PC-3 (cell line): ENCODE data around the gene FAM53B. TPM values are rescaled to one million over a fixed set of nuclear protein-coding genes. Genes with fewer than 3 reads are reported as not detected.
A peak's percentile ranks its signal among the peaks of the same experiment; 100 is the strongest.
"Not testable (repeated sequence)": the region's sequence is repeated elsewhere in the genome, so short reads cannot be mapped to it uniquely, and the experiment has no call there.

ENCODE experiments used
- ATAC-seq: fragments of 200-7000 bp; cut with Tn5 transposase; 2 replicates; pipeline ENCODE4 v1.9.1; 2020; ENCODE audit warnings: mild to moderate bottlenecking, moderate library complexity
- BruUV-seq: library from RNA; stranded (reverse); fragments of 400-500 nt; replicated peaks from 2 replicates; lab custom pipeline; 2021; lab: Mats Ljungman, UMichigan
- CTCF ChIA-PET: fragments of 300-600 bp; sonication (Branson Sonifier 250); formaldehyde crosslinking; loops from one replicate; lab custom pipeline; 2022; ENCODE audit warnings: antibody characterized with exemption; lab: Charles Lee
- POLR2A ChIA-PET: fragments of 300-600 bp; sonication (Branson Sonifier 250); formaldehyde crosslinking; loops from one replicate; lab custom pipeline; 2022; ENCODE audit warnings: antibody characterized with exemption; ENCODE audit not compliant: unreplicated experiment; lab: Charles Lee
- DNase-seq: peaks from one replicate; pipeline ENCODE4 v3.0.0-alpha.2; 2015
- H2AFZ ChIP-seq: fragments of 300-600 bp; sonication (generic); 2 replicates; pipeline ENCODE4 v1.6.0; 2016; ENCODE audit warnings: antibody characterized with exemption, low read length
- H3F3A ChIP-seq: fragments of 300-600 bp; sonication (generic); one replicate; pipeline ENCODE4 v1.6.0; 2017; ENCODE audit warnings: antibody characterized with exemption, low read length, control low read depth, mild to moderate bottlenecking; ENCODE audit not compliant: unreplicated experiment
- H3K27ac ChIP-seq: fragments of 300-600 bp; sonication (generic); 2 replicates; pipeline ENCODE4 v1.5.1; 2016; ENCODE audit warnings: mild to moderate bottlenecking, low read length
- H3K27me3 ChIP-seq: fragments of 300-600 bp; sonication (generic); 2 replicates; pipeline ENCODE4 v1.6.1; 2016; ENCODE audit warnings: low read length, mixed read lengths
- H3K36me3 ChIP-seq: fragments of 300-600 bp; sonication (generic); 2 replicates; pipeline ENCODE4 v1.6.1; 2016; ENCODE audit warnings: low read depth, mixed run types, low read length, mixed read lengths
- H3K4me1 ChIP-seq: fragments of 300-600 bp; sonication (generic); 2 replicates; pipeline ENCODE4 v1.5.1; 2016; ENCODE audit warnings: low read length; ENCODE audit not compliant: insufficient read depth
- H3K4me2 ChIP-seq: fragments of 300-600 bp; sonication (generic); 2 replicates; pipeline ENCODE4 v1.6.0; 2016; ENCODE audit warnings: low read length
- H3K4me3 ChIP-seq: fragments of 300-600 bp; sonication (generic); 2 replicates; pipeline ENCODE4 v1.5.1; 2016; ENCODE audit warnings: mild to moderate bottlenecking, low read length, mixed read lengths
- H3K79me2 ChIP-seq: fragments of 300-600 bp; sonication (generic); 2 replicates; pipeline ENCODE4 v1.6.1; 2017; ENCODE audit warnings: low read length, mixed read lengths
- H3K9ac ChIP-seq: fragments of 300-600 bp; sonication (generic); 2 replicates; pipeline ENCODE4 v1.6.0; 2016; ENCODE audit warnings: mild to moderate bottlenecking, low read length
- H3K9me2 ChIP-seq: fragments of 300-600 bp; sonication (generic); replicated peaks from 2 replicates; pipeline ENCODE4 v1.6.1; 2016; ENCODE audit warnings: mixed run types, low read length, mixed read lengths
- H3K9me3 ChIP-seq: fragments of 300-600 bp; sonication (generic); 2 replicates; pipeline ENCODE4 v1.6.1; 2016; ENCODE audit warnings: low read length, mixed read lengths
- H4K20me1 ChIP-seq: fragments of 300-600 bp; sonication (generic); 2 replicates; pipeline ENCODE4 v1.6.1; 2016; ENCODE audit warnings: low read length, mixed read lengths
- EZH2 ChIP-seq: fragments of 300-600 bp; sonication (generic); IDR thresholded peaks from one replicate; pipeline ENCODE4 v1.6.1; 2017; ENCODE audit warnings: antibody characterized with exemption, mild to moderate bottlenecking, low read length; ENCODE audit not compliant: unreplicated experiment
- EZH2phosphoT487 ChIP-seq: fragments of 300-600 bp; sonication (generic); IDR thresholded peaks from 2 replicates; pipeline ENCODE4 v1.6.1; 2018; ENCODE audit warnings: mild to moderate bottlenecking, antibody characterized with exemption, low read length, borderline replicate concordance
- intact Hi-C: fragments of 100-400 bp; cut with micrococcal nuclease; formaldehyde crosslinking; loops from 2 replicates; pipeline ENCODE4 v1.9.0; 2023
- total RNA-seq: library from RNA; depleted of rRNA; stranded (reverse); fragments of >200 nt; gene quantifications from 2 replicates; pipeline ENCODE4 v1.2.3, GENCODE V29; 2014
- TF ChIP-seq, protein P1 (sequence below): fragments of 300-600 bp; sonication (generic); conservative IDR thresholded peaks from 2 replicates; pipeline ENCODE4 v1.5.1; 2017; ENCODE audit warnings: antibody characterized with exemption, low read depth, mild to moderate bottlenecking, low read length

The FAM53B gene
- total RNA-seq, 1 experiment from 2014 or later, result 19.4 TPM

DNA sequence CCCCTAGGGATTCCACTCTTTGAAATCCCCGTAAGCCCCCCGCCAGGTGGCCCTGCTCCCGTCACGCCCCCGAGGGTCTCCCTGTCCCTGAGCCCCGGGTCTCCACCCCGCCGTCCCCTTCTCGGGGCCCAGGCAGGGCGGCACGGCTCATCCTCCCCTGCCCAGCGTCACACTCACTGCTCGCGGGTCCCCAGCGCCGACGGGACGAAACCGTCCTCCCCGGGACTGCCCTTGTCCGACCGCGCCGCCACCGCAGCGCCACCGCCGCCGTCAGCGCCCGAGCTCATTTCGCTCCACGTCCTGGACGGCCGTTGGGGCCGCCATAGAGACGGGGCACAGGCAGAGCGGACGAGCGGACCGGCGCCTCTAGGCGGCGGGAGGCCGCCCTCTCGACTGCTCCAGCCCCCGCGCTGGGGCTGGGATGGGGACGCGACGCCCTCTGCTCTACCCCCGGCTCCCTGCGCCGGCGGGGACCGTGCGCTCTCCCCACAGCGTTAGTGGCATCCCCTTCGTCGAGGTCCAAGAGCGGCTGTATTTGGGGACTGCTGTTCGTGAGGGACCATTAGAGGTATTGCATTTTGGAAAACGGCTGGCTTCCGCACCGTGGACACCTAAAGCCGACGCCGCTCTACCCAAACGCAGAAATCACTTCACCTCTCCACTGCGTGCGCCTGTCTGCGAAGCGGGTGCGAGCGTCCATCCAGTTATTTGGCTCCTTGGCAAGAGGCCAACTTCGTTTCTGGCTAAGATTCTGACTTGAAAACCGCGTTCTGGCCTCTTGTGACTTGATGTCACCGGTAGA, 47.6 kb upstream of the FAM53B start, which contains the start of gene EEF1AKMT2:
Gene EEF1AKMT2 (minus strand): TSS at position 341 of the 802 bp plus-strand sequence. CDS start 54 bp downstream, at position 287.
- H4K20me1 ChIP-seq, result no peaks in the 10 kb centered on the region
- H3K36me3 ChIP-seq, result peaks cover 10% of the 10 kb centered on the region; the same call in 1 of the 2 replicates
- H3K27me3 ChIP-seq, result no peaks in the 10 kb centered on the region
- H3K9ac ChIP-seq, result peak within 1 kb of the TSS; percentile 97
- TF ChIP-seq EZH2phosphoT487 (no peak), EZH2 (no peak)
- H3F3A ChIP-seq, result no peaks in the 10 kb centered on the region
- peak within 1 kb of the TSS; percentile 85 for H3K4me2 ChIP-seq
- peak within 1 kb of the TSS; percentile 36; the same call in 1 of the 2 replicates for H3K27ac ChIP-seq
- no peaks in the 10 kb centered on the region for H3K9me2 ChIP-seq
- peak; percentile 79 for DNase-seq
- H2AFZ ChIP-seq, result peak within 1 kb of the TSS; percentile 87
- no peaks in the 10 kb centered on the region for H3K9me3 ChIP-seq
- peak within 1 kb of the TSS; percentile 97 for H3K4me3 ChIP-seq
- H3K79me2 ChIP-seq, result peaks cover 28% of the 10 kb centered on the region
- intact Hi-C loops, result loop anchor here (5.0 kb wide), 1 partner anchor 126 kb away; no protein-coding TSS in a partner anchor
- H3K4me1 ChIP-seq, result peaks cover 6% of the 10 kb centered on the region; the same call in 1 of the 2 replicates
- POLR2A ChIA-PET, result interaction anchor here (0.6 kb wide), 5 partner anchors 35 to 163 kb away, joined by 3 to 7 read pairs (median 3); no protein-coding TSS in a partner anchor
- BruUV-seq, result no TSS peak
- CTCF ChIA-PET, result interaction anchor here (1.0 kb wide), 2 partner anchors 10 to 49 kb away, joined by 4 read pairs; partner anchors contain the start of gene ABRAXAS2
- peak; percentile 96 for ATAC-seq

DNA sequence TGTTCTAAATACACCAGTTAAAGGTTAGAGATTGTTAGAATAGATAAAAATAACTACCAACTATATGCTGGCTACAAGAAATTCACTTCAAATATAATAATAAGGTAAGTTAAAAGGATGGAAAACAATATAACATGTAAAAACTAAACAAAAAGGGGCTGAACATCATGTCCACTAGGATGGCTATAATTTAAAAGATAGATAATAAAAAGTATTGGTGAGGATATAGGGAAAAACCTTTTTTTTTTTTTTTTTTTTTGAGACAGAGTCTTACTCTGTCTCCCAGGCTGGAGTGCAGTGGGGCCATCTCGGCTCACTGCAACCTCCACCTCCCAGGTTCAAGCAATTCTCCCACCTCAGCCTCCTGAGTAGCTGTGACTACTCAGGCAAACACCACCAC, 38.7 kb upstream of the FAM53B start:
- H3K27ac ChIP-seq, H3K9ac ChIP-seq, H3F3A ChIP-seq, H3K4me2 ChIP-seq, DNase-seq, H2AFZ ChIP-seq, BruUV-seq, H3K4me3 ChIP-seq, POLR2A ChIA-PET, ATAC-seq, H4K20me1 ChIP-seq, H3K79me2 ChIP-seq, intact Hi-C loops, H3K9me3 ChIP-seq, H3K27me3 ChIP-seq, H3K9me2 ChIP-seq, H3K4me1 ChIP-seq, H3K36me3 ChIP-seq, CTCF ChIA-PET: not testable (repeated sequence)

DNA sequence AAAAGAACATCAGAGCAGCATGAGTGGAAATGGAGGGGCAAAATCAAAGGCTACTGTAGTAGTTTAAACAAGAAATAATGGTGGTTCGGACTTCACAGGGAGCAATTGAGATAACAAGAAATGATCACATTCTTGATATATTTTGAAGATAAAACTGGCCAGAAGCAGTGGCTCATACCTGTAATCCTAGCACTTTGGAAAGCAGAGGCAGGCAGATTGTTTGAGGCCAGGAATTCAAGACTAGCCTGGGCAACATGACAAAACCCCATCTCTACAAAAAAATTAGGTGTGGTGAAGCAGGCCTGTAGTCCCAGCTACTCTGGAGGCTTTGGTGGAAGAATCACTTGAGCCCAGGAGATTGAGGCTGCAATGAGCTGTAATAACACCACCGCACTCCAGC, 24.6 kb upstream of the FAM53B start:
- no TSS peak for BruUV-seq
- Histone ChIP-seq H3K79me2 (no peaks in the 10 kb centered on the region), H3K27me3 (no peaks in the 10 kb centered on the region), H3K9me2 (no peaks in the 10 kb centered on the region), H3K9ac (no peak overlapping the region), H2AFZ (no peak overlapping the region), H3K4me3 (no peak overlapping the region), H3K4me2 (no peak overlapping the region), H3F3A (no peaks in the 10 kb centered on the region), H3K36me3 (no peaks in the 10 kb centered on the region), H3K9me3 (no peaks in the 10 kb centered on the region), H3K4me1 (no peaks in the 10 kb centered on the region), H3K27ac (no peak overlapping the region), H4K20me1 (no peaks in the 10 kb centered on the region)
- TF ChIP-seq, protein P1, sequence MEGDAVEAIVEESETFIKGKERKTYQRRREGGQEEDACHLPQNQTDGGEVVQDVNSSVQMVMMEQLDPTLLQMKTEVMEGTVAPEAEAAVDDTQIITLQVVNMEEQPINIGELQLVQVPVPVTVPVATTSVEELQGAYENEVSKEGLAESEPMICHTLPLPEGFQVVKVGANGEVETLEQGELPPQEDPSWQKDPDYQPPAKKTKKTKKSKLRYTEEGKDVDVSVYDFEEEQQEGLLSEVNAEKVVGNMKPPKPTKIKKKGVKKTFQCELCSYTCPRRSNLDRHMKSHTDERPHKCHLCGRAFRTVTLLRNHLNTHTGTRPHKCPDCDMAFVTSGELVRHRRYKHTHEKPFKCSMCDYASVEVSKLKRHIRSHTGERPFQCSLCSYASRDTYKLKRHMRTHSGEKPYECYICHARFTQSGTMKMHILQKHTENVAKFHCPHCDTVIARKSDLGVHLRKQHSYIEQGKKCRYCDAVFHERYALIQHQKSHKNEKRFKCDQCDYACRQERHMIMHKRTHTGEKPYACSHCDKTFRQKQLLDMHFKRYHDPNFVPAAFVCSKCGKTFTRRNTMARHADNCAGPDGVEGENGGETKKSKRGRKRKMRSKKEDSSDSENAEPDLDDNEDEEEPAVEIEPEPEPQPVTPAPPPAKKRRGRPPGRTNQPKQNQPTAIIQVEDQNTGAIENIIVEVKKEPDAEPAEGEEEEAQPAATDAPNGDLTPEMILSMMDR, result no peak
- TF ChIP-seq EZH2 (no peak), EZH2phosphoT487 (no peak)
- CTCF ChIA-PET, result no interaction called here
- POLR2A ChIA-PET, result no interaction called here
- DNase-seq (no peak), ATAC-seq (no peak)
- intact Hi-C loops, result no loop called here
